Transverse colon (tissue), 4 donors: ENCODE results near the gene MKRN3.

ENCODE experiments used
- CTCF ChIP-seq, 5 experiments: fragments of 200-600 bp in 3 of 5; fragments of 450-650 bp in 2 of 5; sonication (generic) in 3 of 5; IDR thresholded peaks; 1 replicate in 2 of 5; 2 replicates in 3 of 5; pipeline ENCODE4 v1.5.1; 2016 to 2017; ENCODE audit warnings: antibody characterized with exemption in 5 of 5, inconsistent platforms in 3 of 5, mild to moderate bottlenecking in 2 of 5, moderate library complexity in 1 of 5
- EP300 ChIP-seq: sonication (generic); formaldehyde crosslinking; IDR thresholded peaks from one replicate; pipeline ENCODE4 v1.6.1; 2017; ENCODE audit warnings: antibody characterized with exemption, low read depth
- POLR2A ChIP-seq: fragments of 450-650 bp; IDR thresholded peaks from one replicate; pipeline ENCODE4 v1.6.1; 2016; ENCODE audit warnings: antibody characterized with exemption, mild to moderate bottlenecking, moderate library complexity
- POLR2AphosphoS5 ChIP-seq, 3 donors: sonication (generic); formaldehyde crosslinking; IDR thresholded peaks; one replicate each; pipeline ENCODE4 v1.6.1; 2016; ENCODE audit warnings: antibody characterized with exemption in 3 of 3

DNA sequence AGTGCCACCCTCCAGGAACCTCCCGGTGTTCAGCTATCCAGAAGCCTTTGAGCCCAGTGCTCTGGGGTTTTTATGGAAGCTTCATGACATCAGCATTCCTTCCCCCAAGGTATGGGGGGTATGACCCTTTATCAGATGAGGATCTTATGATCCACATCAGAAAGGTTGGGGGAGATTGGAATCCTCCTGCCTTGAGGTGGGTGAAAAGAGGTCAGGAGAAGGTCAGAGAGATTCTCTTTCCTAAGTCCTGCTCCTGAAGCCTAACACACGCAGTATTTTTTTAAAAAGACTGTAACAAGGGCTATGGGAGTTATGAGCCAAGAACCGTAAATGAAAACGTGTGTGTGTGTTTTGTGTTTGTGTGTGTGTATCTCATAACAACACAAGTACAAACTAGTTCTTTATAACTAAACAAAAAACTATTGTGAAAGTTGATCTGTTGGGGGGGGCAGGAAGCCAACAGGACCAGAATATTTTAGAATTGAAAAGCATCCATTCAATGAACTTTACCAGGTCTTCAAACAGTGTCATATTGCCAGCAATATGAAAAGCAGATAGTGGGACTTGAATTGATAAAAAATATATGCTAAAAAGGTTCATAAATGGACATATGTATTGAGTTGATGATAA is 13.2 kb downstream of the MKRN3 start:
- TF ChIP-seq CTCF (IDR thresholded peaks at IDR 0.05) (no peak), POLR2AphosphoS5 (IDR thresholded peaks at IDR 0.05) (no peak), EP300 (no peak), POLR2A (no peak)
